Measurements from ENCODE around the gene PITPNM2.

DNA sequence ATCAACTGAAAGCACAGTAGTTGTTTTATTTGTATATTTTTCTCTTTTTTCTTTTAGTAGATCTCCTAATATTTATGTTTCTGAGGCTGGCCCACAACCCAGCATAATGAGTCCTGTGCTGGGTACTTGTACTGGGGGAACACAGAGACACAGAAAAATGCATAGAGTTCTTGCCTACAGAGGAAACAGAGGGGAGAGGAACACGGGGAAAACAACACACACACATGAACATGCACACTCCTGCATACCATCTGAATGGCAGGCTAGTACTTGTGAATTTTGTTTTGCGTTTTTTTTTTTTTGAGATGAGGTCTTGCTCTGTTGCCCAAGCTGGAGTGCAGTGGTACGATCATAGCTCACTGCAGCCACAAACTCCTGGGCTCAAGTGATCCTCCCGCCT, 21.3 kb downstream of the PITPNM2 start:
- TF ChIP-seq, protein P1, sequence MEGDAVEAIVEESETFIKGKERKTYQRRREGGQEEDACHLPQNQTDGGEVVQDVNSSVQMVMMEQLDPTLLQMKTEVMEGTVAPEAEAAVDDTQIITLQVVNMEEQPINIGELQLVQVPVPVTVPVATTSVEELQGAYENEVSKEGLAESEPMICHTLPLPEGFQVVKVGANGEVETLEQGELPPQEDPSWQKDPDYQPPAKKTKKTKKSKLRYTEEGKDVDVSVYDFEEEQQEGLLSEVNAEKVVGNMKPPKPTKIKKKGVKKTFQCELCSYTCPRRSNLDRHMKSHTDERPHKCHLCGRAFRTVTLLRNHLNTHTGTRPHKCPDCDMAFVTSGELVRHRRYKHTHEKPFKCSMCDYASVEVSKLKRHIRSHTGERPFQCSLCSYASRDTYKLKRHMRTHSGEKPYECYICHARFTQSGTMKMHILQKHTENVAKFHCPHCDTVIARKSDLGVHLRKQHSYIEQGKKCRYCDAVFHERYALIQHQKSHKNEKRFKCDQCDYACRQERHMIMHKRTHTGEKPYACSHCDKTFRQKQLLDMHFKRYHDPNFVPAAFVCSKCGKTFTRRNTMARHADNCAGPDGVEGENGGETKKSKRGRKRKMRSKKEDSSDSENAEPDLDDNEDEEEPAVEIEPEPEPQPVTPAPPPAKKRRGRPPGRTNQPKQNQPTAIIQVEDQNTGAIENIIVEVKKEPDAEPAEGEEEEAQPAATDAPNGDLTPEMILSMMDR (optimal IDR thresholded peaks at IDR 0.05 in 1 of 3, IDR thresholded peaks at IDR 0.05 in 1 of 3, conservative IDR thresholded peaks at IDR 0.05 in 1 of 3; ENCODE audit: extremely low read depth in 1 of 3, insufficient read depth in 2 of 3, low read length in 3 of 3): no peak
- no peak for TF ChIP-seq EZH2 (IDR thresholded peaks at IDR 0.05; ENCODE audit: low read length)
